ENCODE measurements around the gene RABGEF1. TPM values are rescaled to one million over a fixed set of nuclear protein-coding genes. Genes with fewer than 3 reads are reported as not detected.
A peak's percentile ranks its signal among the peaks of the same experiment; 100 is the strongest.
"Not testable (repeated sequence)": the region's sequence is repeated elsewhere in the genome, so short reads cannot be mapped to it uniquely, and the experiment has no call there.

The RABGEF1 gene
- total RNA-seq, 2 experiments from 2014 or later, result 18.8 to 20.7 TPM

- H3K27ac Mint-ChIP-seq, POLR2A ChIA-PET, H3K9me3 Mint-ChIP-seq: not testable (repeated sequence)
These were observed 107.0 kb downstream of the RABGEF1 start for GRCh38 chr7:66847523-66847855.

GRCh38 chr7:66847879-66848790 is 107.6 kb downstream of the RABGEF1 start:
- CTCF ChIA-PET, result interaction anchor here (1.2 kb wide), 1 partner anchor 11 kb away, joined by 3 read pairs; no protein-coding TSS in a partner anchor
- Mint-ChIP-seq H3K36me3 (peaks cover 4% of the 10 kb centered on the region), H3K4me1 (ENCODE audit: low read depth) (peaks cover 28% of the 10 kb centered on the region), H3K9me3 (no peaks in the 10 kb centered on the region), H3K4me3 (no peak overlapping the region), H3K27me3 (peaks cover 2% of the 10 kb centered on the region), H3K27ac (peak overlapping the region; percentile 63)
- POLR2A ChIA-PET, result interaction anchor here (1.0 kb wide), 1 partner anchor 11 kb away, joined by 3 read pairs; no protein-coding TSS in a partner anchor
- intact Hi-C loops (cut with micrococcal nuclease), result loop anchor here (10.0 kb wide), 1 partner anchor 193 kb away; no protein-coding TSS in a partner anchor
- DNase-seq, result peak; percentile 32

More at GRCh38 chr7:66847523-66847855, 107.0 kb downstream of the RABGEF1 start:
- H3K36me3 Mint-ChIP-seq, H3K27me3 Mint-ChIP-seq, DNase-seq, H3K4me3 Mint-ChIP-seq: not testable (repeated sequence)
- H3K4me1 Mint-ChIP-seq (ENCODE audit: low read depth), result peaks cover 31% of the 10 kb centered on the region
- CTCF ChIA-PET, result interaction anchor here (1.2 kb wide), 1 partner anchor 11 kb away, joined by 3 read pairs; no protein-coding TSS in a partner anchor
- intact Hi-C loops (cut with micrococcal nuclease), result loop anchor here (10.0 kb wide), 1 partner anchor 193 kb away; no protein-coding TSS in a partner anchor

DNA sequence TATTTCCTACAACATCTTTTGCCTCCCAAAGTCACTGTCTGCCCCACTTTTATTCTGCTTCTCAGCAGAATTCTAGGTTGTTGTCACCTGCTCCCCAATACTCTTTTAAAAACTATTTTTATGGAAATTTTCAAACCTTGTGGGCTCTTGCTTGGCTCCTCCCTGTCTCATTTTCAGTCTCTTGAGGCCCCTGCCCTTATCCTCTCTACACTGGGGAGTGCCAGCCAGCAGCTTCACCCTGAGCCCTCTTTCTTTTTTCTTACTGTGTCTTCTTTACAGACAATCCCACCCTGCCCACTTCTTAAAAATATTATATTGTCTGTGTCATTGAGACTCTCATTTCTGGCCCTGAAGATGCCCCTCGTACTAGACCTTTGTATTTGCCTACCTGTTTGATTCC is 118.8 kb downstream of the RABGEF1 start:
- POLR2A ChIA-PET, result interaction anchor here (0.6 to 2.3 kb wide), 4 partner anchors 13 to 745 kb away, joined by 3 to 20 read pairs (median 3); no protein-coding TSS in a partner anchor
- no peaks in the 10 kb centered on the region for H3K27me3 Mint-ChIP-seq
- DNase-seq, result no peak
- H3K9me3 Mint-ChIP-seq, result no peaks in the 10 kb centered on the region
- CTCF ChIA-PET, result interaction anchor here (1.4 to 2.7 kb wide), 2 partner anchors 15 to 22 kb away, joined by 5 to 16 read pairs; no protein-coding TSS in a partner anchor
- peak overlapping the region; percentile 53 for H3K4me3 Mint-ChIP-seq
- peaks cover 3% of the 10 kb centered on the region for H3K36me3 Mint-ChIP-seq
- intact Hi-C loops (cut with micrococcal nuclease), result no loop called here
- peaks cover 23% of the 10 kb centered on the region for H3K4me1 Mint-ChIP-seq (ENCODE audit: low read depth)
- peak overlapping the region; percentile 93 for H3K27ac Mint-ChIP-seq

DNA sequence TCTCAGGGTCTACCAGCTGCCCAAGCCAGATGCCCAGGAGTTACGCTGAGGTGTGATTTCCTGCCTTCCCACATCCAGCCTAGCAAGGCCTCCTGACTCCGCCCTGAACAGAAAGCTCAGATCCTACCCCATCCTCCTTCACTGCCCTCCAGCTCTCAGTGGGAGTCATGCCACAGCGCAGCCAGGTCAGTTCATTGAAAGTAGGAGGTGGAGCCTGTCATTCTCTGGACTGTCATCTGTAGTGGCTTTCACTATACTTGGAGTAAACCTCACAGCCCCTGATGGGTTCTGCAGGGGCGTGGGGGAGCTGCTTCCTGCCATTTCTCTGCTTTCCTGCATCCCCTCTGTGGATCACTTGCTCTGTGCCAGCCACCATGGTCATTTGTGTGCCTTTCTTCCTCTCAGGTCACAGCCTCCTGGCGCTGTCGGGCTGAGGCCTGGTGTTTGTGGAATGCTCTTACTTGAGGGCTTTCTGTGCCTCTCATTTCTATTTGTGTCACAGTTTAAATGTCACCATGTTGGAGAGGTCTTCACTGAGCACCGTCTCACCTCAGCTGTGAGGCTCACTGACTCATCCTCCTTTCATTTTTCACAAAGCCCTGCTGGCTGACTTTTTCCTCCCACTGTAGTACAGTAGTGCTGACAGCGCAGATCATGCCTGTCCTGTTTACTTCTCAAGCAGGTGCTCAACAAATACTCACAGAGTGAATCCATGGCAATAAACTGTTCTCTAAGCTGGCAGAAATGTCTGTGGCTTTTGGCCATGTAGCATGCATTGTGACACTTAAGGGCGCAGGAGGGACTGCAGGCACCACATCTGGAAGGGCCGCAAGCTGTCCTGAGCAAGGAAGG is 119.5 kb downstream of the RABGEF1 start:
- peak; percentile 79 for DNase-seq
- Mint-ChIP-seq H3K9me3 (no peaks in the 10 kb centered on the region), H3K27ac (peak overlapping the region; percentile 93), H3K4me1 (ENCODE audit: low read depth) (peaks cover 23% of the 10 kb centered on the region), H3K36me3 (peaks cover 3% of the 10 kb centered on the region), H3K27me3 (no peaks in the 10 kb centered on the region), H3K4me3 (peak overlapping the region; percentile 53)
- intact Hi-C loops (cut with micrococcal nuclease), result loop anchor here (1.0 kb wide), 3 partner anchors 9 to 24 kb away; no protein-coding TSS in a partner anchor
- CTCF ChIA-PET, result interaction anchor here (1.4 to 2.7 kb wide), 2 partner anchors 16 to 23 kb away, joined by 5 to 16 read pairs; no protein-coding TSS in a partner anchor
- POLR2A ChIA-PET, result interaction anchor here (0.6 to 2.3 kb wide), 7 partner anchors 10 to 878 kb away, joined by 3 to 20 read pairs (median 3); no protein-coding TSS in a partner anchor

DNA sequence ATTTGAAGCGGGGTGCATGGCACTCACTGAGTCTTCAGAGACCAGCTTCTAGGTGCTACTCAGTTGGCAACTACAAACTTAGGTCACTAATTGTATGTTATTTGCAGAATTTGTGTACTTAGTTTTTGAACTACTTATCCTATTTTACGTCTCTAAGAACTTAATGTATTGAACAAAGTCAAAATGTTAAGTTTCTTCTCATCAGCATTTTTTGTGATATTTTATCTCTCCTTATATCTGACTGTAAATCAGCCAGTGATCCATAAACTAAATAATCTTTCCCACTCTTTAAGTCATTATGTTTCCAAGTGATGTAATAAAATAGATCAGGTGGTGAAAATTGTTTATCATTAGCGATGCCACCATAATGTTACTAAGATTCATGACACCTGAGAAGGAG is 120.2 kb downstream of the RABGEF1 start:
- H3K27ac Mint-ChIP-seq, result no peak overlapping the region
- H3K36me3 Mint-ChIP-seq, result peaks cover 3% of the 10 kb centered on the region
- no peak overlapping the region for H3K4me3 Mint-ChIP-seq
- DNase-seq, result no peak
- H3K27me3 Mint-ChIP-seq, result no peaks in the 10 kb centered on the region
- H3K9me3 Mint-ChIP-seq, result no peaks in the 10 kb centered on the region
- ChIA-PET POLR2A (interaction anchor here (0.6 to 2.3 kb wide), 4 partner anchors 9 to 878 kb away, joined by 3 to 20 read pairs (median 4); no protein-coding TSS in a partner anchor), CTCF (interaction anchor here (2.7 kb wide), 1 partner anchor 17 kb away, joined by 16 read pairs; no protein-coding TSS in a partner anchor)
- peaks cover 23% of the 10 kb centered on the region for H3K4me1 Mint-ChIP-seq (ENCODE audit: low read depth)
- intact Hi-C loops (cut with micrococcal nuclease), result loop anchor here (1.0 kb wide), 3 partner anchors 9 to 24 kb away; no protein-coding TSS in a partner anchor

Other genes starting within 250 kb of the RABGEF1 start
- 1 to 10 TPM; 7.4 to 8.2 TPM for gene KCTD7, start 111.9 kb upstream of the RABGEF1 start, total RNA-seq
- gene TMEM248, start 180.5 kb downstream of the RABGEF1 start, total RNA-seq, result 10 to 100 TPM; 67.2 to 70.3 TPM

Measured in activated CD4-positive, alpha-beta memory T cell treated with anti-CD3 and anti-CD28 coated beads for 36 hours (primary cell).